Measurements from ENCODE around the gene HOTAIR. TPM values are rescaled to one million over a fixed set of nuclear protein-coding genes. Genes with fewer than 3 reads are reported as not detected.

The HOTAIR gene
- total RNA-seq, 1 donor from 2014 or later: not detected

DNA sequence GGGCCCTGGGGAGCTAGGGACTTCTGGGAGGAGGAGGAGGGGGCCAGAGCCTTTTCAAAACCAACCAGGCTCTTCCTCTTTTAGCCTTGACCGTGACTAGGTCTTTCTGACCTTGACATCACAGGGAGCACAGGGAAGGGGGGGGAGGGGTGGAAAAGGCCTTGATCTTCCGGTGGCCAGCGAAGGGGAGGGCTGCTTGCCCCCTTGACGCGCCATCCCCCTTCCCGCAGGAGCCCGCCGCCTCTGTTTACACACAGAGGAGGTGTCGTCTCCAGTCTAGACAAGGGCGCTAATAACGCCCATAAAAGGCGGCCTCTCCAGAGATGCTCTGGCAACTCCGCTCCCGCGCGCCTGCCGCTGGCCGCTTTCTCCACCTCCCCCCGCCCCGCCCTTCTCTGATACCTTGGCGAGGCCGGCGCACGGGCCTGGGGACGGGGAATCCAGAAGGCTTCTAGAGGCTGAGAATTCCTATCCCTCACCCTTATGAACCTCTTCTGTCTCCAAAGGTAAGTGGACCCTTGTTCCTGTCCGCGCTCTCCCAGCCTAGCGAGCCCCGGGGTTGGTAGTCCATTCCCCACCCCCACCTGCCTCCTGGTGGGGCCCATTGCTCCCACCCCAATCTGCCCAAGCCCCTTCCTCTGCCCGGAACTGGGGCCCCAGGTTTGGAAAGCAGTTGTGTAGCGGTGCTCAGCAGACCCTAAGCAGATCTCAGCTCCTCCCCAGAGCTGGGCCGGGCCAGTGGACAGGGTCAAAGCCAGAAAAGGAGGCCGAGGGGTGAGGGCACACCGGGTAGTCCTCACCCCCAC lies 24.9 kb downstream of the HOTAIR start:
- Mint-ChIP-seq H3K27ac (ENCODE audit: unreplicated experiment) (no peak overlapping the region), H3K36me3 (ENCODE audit: low read depth, unreplicated experiment) (no peaks in the 10 kb centered on the region), H3K9me3 (ENCODE audit: unreplicated experiment) (peaks cover 22% of the 10 kb centered on the region), H3K4me3 (ENCODE audit: unreplicated experiment) (no peak overlapping the region), H3K4me1 (ENCODE audit: low read depth, unreplicated experiment) (no peaks in the 10 kb centered on the region), H3K27me3 (ENCODE audit: low read depth, unreplicated experiment) (peaks cover 91% of the 10 kb centered on the region)
- Histone ChIP-seq H3K79me2 (ENCODE audit: insufficient read depth, low read length) (no peaks in the 10 kb centered on the region), H3K27me3 (ENCODE audit: insufficient read depth, low read length) (peaks cover 93% of the 10 kb centered on the region), H3K9ac (ENCODE audit: low read length) (no peak overlapping the region), H3K4me3 (ENCODE audit: insufficient read depth, low read depth, low read length) (no peak overlapping the region), H3K4me2 (ENCODE audit: low read length) (no peak overlapping the region), H3K36me3 (ENCODE audit: insufficient read depth, low read length) (no peaks in the 10 kb centered on the region), H3K9me3 (ENCODE audit: insufficient read depth, low read depth, low read length) (no peaks in the 10 kb centered on the region), H2AFZ (ENCODE audit: low read depth, low read length) (no peak overlapping the region), H4K20me1 (ENCODE audit: insufficient read depth, low read length) (peaks cover 4% of the 10 kb centered on the region), H3K4me1 (ENCODE audit: insufficient read depth, low read length) (no peaks in the 10 kb centered on the region), H3K27ac (ENCODE audit: low read depth, low read length) (no peak overlapping the region)
- TF ChIP-seq EZH2 (IDR thresholded peaks at IDR 0.05; ENCODE audit: insufficient read depth, low read length): no peak
- TF ChIP-seq, protein P1, sequence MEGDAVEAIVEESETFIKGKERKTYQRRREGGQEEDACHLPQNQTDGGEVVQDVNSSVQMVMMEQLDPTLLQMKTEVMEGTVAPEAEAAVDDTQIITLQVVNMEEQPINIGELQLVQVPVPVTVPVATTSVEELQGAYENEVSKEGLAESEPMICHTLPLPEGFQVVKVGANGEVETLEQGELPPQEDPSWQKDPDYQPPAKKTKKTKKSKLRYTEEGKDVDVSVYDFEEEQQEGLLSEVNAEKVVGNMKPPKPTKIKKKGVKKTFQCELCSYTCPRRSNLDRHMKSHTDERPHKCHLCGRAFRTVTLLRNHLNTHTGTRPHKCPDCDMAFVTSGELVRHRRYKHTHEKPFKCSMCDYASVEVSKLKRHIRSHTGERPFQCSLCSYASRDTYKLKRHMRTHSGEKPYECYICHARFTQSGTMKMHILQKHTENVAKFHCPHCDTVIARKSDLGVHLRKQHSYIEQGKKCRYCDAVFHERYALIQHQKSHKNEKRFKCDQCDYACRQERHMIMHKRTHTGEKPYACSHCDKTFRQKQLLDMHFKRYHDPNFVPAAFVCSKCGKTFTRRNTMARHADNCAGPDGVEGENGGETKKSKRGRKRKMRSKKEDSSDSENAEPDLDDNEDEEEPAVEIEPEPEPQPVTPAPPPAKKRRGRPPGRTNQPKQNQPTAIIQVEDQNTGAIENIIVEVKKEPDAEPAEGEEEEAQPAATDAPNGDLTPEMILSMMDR (IDR thresholded peaks at IDR 0.05; ENCODE audit: insufficient read depth, low read depth, low read length): no peak
- no peak for DNase-seq (ENCODE audit: low read depth)
- no peak for FAIRE-seq

DNA sequence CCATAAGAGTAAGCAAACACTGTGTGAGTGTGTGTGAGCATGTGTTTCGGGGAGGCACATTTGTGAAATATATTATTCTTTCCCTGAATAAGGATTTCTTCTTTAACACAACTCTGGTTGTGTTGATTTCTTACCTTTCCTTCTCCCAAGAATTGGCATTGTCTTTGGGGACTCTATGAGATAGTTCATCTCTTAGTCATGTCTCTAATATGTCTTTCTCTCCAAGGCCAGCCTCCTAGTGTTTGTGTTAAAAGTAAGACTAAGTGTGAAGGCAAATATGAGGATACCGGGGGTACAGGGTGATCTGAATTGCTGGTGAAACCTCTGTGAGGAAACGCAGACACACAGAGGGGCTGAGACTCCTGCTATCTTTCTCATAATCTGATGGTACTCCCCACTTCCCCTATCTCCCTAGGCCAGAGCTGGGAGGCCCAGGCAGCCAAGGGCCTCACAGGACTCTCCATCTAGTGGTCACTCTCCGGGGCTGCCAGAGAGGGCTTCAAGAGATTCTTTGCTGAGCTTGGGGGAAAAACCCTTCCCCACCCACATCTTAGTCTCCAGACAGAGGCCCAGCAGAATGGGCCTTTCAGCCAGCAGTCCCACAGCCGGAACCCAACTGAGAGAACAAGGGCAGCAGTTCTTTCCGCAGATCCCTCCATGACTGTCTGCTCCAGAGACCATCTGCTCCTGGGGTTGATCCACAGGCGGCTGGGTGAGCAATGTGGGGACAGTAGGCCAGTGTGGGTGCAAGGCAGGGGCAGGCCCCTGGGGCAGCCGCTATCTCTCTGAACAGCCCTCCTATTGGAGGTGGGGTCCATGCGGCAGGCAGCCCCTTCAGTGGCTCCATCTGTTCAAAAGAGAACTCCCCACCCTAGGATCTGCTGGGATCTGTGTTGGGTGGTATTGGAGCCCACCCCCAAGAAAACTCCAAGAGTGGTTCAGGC lies 25.8 kb downstream of the HOTAIR start:
- TF ChIP-seq, protein P1 (IDR thresholded peaks at IDR 0.05; ENCODE audit: insufficient read depth, low read depth, low read length): no peak
- no peak for TF ChIP-seq EZH2 (IDR thresholded peaks at IDR 0.05; ENCODE audit: insufficient read depth, low read length)
- no peaks in the 10 kb centered on the region for H3K4me1 ChIP-seq (ENCODE audit: insufficient read depth, low read length)
- no peaks in the 10 kb centered on the region for H3K36me3 ChIP-seq (ENCODE audit: insufficient read depth, low read length)
- peaks cover 93% of the 10 kb centered on the region for H3K27me3 Mint-ChIP-seq (ENCODE audit: low read depth, unreplicated experiment)
- no peaks in the 10 kb centered on the region for H3K4me1 Mint-ChIP-seq (ENCODE audit: low read depth, unreplicated experiment)
- H3K9me3 ChIP-seq (ENCODE audit: insufficient read depth, low read depth, low read length): no peaks in the 10 kb centered on the region
- H3K36me3 Mint-ChIP-seq (ENCODE audit: low read depth, unreplicated experiment): no peaks in the 10 kb centered on the region
- no peak overlapping the region for H3K27ac ChIP-seq (ENCODE audit: low read depth, low read length)
- H3K9ac ChIP-seq (ENCODE audit: low read length): no peak overlapping the region
- peaks cover 93% of the 10 kb centered on the region for H3K27me3 ChIP-seq (ENCODE audit: insufficient read depth, low read length)
- peaks cover 4% of the 10 kb centered on the region for H4K20me1 ChIP-seq (ENCODE audit: insufficient read depth, low read length)
- no peaks in the 10 kb centered on the region for H3K79me2 ChIP-seq (ENCODE audit: insufficient read depth, low read length)
- DNase-seq (ENCODE audit: low read depth): no peak
- no peak overlapping the region for H3K4me3 Mint-ChIP-seq (ENCODE audit: unreplicated experiment)
- H3K4me2 ChIP-seq (ENCODE audit: low read length): no peak overlapping the region
- no peak overlapping the region for H3K4me3 ChIP-seq (ENCODE audit: insufficient read depth, low read depth, low read length)
- H3K9me3 Mint-ChIP-seq (ENCODE audit: unreplicated experiment): peaks cover 15% of the 10 kb centered on the region
- FAIRE-seq: no peak
- H2AFZ ChIP-seq (ENCODE audit: low read depth, low read length): no peak overlapping the region
- H3K27ac Mint-ChIP-seq (ENCODE audit: unreplicated experiment): no peak overlapping the region

All from astrocyte (in vitro differentiated cells and primary cell).